ENCODE results near the gene SIM1.

SIM1 gene

GRCh38 chr6:100440935-100441334, 23.8 kb downstream of the SIM1 start:
- TF ChIP-seq CTCF (IDR thresholded peaks at IDR 0.05; ENCODE audit: low read length) (no peak), EZH2 (IDR thresholded peaks at IDR 0.05; ENCODE audit: borderline replicate concordance, low read length) (no peak)

GRCh38 chr6:100435299-100435698, 29.4 kb downstream of the SIM1 start:
- Histone ChIP-seq H3K9me3 (ENCODE audit: low read length) (no peaks in the 10 kb centered on the region), H3K4me2 (ENCODE audit: low read length) (no peak overlapping the region), H3K36me3 (ENCODE audit: insufficient read depth, low read length) (no peaks in the 10 kb centered on the region), H3K9me2 (ENCODE audit: low read depth, low read length) (no peaks in the 10 kb centered on the region), H3K27ac (ENCODE audit: low read depth, low read length, poor library complexity, severe bottlenecking) (no peak overlapping the region), H3K9ac (ENCODE audit: low read length) (no peak overlapping the region), H3F3A (ENCODE audit: insufficient read depth, low read length) (no peaks in the 10 kb centered on the region; the same call in 1 of the 2 replicates), H3K4me3 (ENCODE audit: low read depth, low read length, poor library complexity, severe bottlenecking) (no peak overlapping the region), H3K4me1 (ENCODE audit: insufficient read depth, low read length, severe bottlenecking) (peaks cover 11% of the 10 kb centered on the region), H3K79me2 (ENCODE audit: insufficient read depth, low read length) (no peaks in the 10 kb centered on the region), H4K20me1 (ENCODE audit: insufficient read depth, low read length) (no peaks in the 10 kb centered on the region), H2AFZ (ENCODE audit: low read length) (peak overlapping the region; percentile 56; the same call in 1 of the 2 replicates), H3K27me3 (ENCODE audit: insufficient read depth, low read length) (no peaks in the 10 kb centered on the region)
- no peak for TF ChIP-seq CTCF (IDR thresholded peaks at IDR 0.05; ENCODE audit: low read length)
- TF ChIP-seq EZH2 (IDR thresholded peaks at IDR 0.05; ENCODE audit: borderline replicate concordance, low read length) = no peak

More at GRCh38 chr6:100440935-100441334, 23.8 kb downstream of the SIM1 start:
- H3K79me2 ChIP-seq (ENCODE audit: insufficient read depth, low read length) = no peaks in the 10 kb centered on the region
- no peaks in the 10 kb centered on the region for H3K9me2 ChIP-seq (ENCODE audit: low read depth, low read length)
- H3F3A ChIP-seq (ENCODE audit: insufficient read depth, low read length) = no peaks in the 10 kb centered on the region; the same call in 1 of the 2 replicates
- H3K9me3 ChIP-seq (ENCODE audit: low read length) = no peaks in the 10 kb centered on the region
- no peak overlapping the region for H2AFZ ChIP-seq (ENCODE audit: low read length)
- no peak overlapping the region for H3K27ac ChIP-seq (ENCODE audit: low read depth, low read length, poor library complexity, severe bottlenecking)
- no peak overlapping the region for H3K4me3 ChIP-seq (ENCODE audit: low read depth, low read length, poor library complexity, severe bottlenecking)
- no peaks in the 10 kb centered on the region for H3K4me1 ChIP-seq (ENCODE audit: insufficient read depth, low read length, severe bottlenecking)
- no peak overlapping the region for H3K9ac ChIP-seq (ENCODE audit: low read length)
- no peaks in the 10 kb centered on the region for H3K36me3 ChIP-seq (ENCODE audit: insufficient read depth, low read length)
- H3K4me2 ChIP-seq (ENCODE audit: low read length) = no peak overlapping the region
- no peaks in the 10 kb centered on the region for H4K20me1 ChIP-seq (ENCODE audit: insufficient read depth, low read length)
- H3K27me3 ChIP-seq (ENCODE audit: insufficient read depth, low read length) = no peaks in the 10 kb centered on the region

GRCh38 chr6:100433726-100434435, 30.8 kb downstream of the SIM1 start:
- no peak overlapping the region for H3K4me3 ChIP-seq (ENCODE audit: low read depth, low read length, poor library complexity, severe bottlenecking)
- H3K9me2 ChIP-seq (ENCODE audit: low read depth, low read length) = no peaks in the 10 kb centered on the region
- TF ChIP-seq CTCF (IDR thresholded peaks at IDR 0.05; ENCODE audit: low read length) (no peak), EZH2 (IDR thresholded peaks at IDR 0.05; ENCODE audit: borderline replicate concordance, low read length) (no peak)
- H3F3A ChIP-seq (ENCODE audit: insufficient read depth, low read length) = no peaks in the 10 kb centered on the region
- no peaks in the 10 kb centered on the region for H3K27me3 ChIP-seq (ENCODE audit: insufficient read depth, low read length)
- no peaks in the 10 kb centered on the region for H3K79me2 ChIP-seq (ENCODE audit: insufficient read depth, low read length)
- no peaks in the 10 kb centered on the region for H4K20me1 ChIP-seq (ENCODE audit: insufficient read depth, low read length)
- no peak overlapping the region for H3K9ac ChIP-seq (ENCODE audit: low read length)
- no peak overlapping the region for H3K4me2 ChIP-seq (ENCODE audit: low read length)
- H3K36me3 ChIP-seq (ENCODE audit: insufficient read depth, low read length) = no peaks in the 10 kb centered on the region
- peaks cover 18% of the 10 kb centered on the region for H3K4me1 ChIP-seq (ENCODE audit: insufficient read depth, low read length, severe bottlenecking)
- no peak overlapping the region for H3K27ac ChIP-seq (ENCODE audit: low read depth, low read length, poor library complexity, severe bottlenecking)
- peak overlapping the region; percentile 19 for H2AFZ ChIP-seq (ENCODE audit: low read length)
- no peaks in the 10 kb centered on the region for H3K9me3 ChIP-seq (ENCODE audit: low read length)

All from OCI-LY1 (cell line).